SK-N-SH (cell line): ENCODE measurements around the gene LMO3. TPM values are rescaled to one million over a fixed set of nuclear protein-coding genes. Genes with fewer than 3 reads are reported as not detected.

Experiments used
- CTCF ChIA-PET: fragments of 300-600, 350-600 bp; formaldehyde crosslinking; extraction: SDS; loops from one replicate; lab custom pipeline; 2021; lab: Yijun Ruan, JAX
- POLR2A ChIA-PET: fragments of 350-600 bp; sonication (Branson Sonifier 250); formaldehyde crosslinking; extraction: SDS; loops from one replicate; lab custom pipeline; 2020; ENCODE audit warnings: antibody characterized with exemption, inconsistent platforms; lab: Yijun Ruan, JAX
- DNase-seq: peaks from one replicate; pipeline ENCODE4 v3.0.0; 2012
- H2AFZ ChIP-seq: fragments of 200-600 bp; sonication (generic); 2 replicates; pipeline ENCODE4 v1.8.1; 2016; ENCODE audit warnings: antibody characterized with exemption, mild to moderate bottlenecking, low read depth
- H3F3A ChIP-seq: fragments of 200-600 bp; sonication (generic); replicated peaks from 2 replicates; pipeline ENCODE3; 2016; ENCODE audit warnings: antibody characterized with exemption, mild to moderate bottlenecking; ENCODE audit not compliant: insufficient read depth
- H3K27ac ChIP-seq, 2 experiments: fragments of 200-500 bp in 1 of 2; fragments of 200-600 bp in 1 of 2; sonication (Bioruptor generic) in 1 of 2; sonication (generic), shearing (Covaris generic) in 1 of 2; 2 replicates each; pipeline versions ENCODE4 v1.5.1 to v1.6.1; 2014 to 2016; ENCODE audit warnings: low read depth in 2 of 2, inconsistent platforms in 1 of 2, low read length in 1 of 2, mild to moderate bottlenecking in 1 of 2, mixed read lengths in 1 of 2
- H3K27me3 ChIP-seq: fragments of 200-600 bp; sonication (generic), shearing (Covaris generic); 2 replicates; pipeline ENCODE4 v1.6.1; 2016; ENCODE audit warnings: mixed run types; ENCODE audit not compliant: insufficient read depth
- H3K36me3 ChIP-seq, 2 experiments: fragments of 200-500 bp in 1 of 2; fragments of 200-600 bp in 1 of 2; sonication (Bioruptor generic) in 1 of 2; sonication (generic) in 1 of 2; replicated peaks in 1 of 2; 2 replicates each; pipeline versions ENCODE3 to v1.5.1; 2014 to 2016; ENCODE audit warnings: low read length in 1 of 2, mild to moderate bottlenecking in 1 of 2; ENCODE audit not compliant: insufficient read depth in 2 of 2, control insufficient read depth in 1 of 2
- H3K4me1 ChIP-seq, 2 experiments: fragments of 200-500 bp in 1 of 2; fragments of 200-600 bp in 1 of 2; sonication (Bioruptor generic) in 1 of 2; sonication (generic), shearing (Covaris generic) in 1 of 2; 2 replicates each; pipeline versions ENCODE4 v1.5.1 to v1.6.1; 2014 to 2016; ENCODE audit warnings: low read depth in 1 of 2, low read length in 1 of 2, mixed run types in 1 of 2; ENCODE audit not compliant: insufficient read depth in 2 of 2, control insufficient read depth in 1 of 2
- H3K4me2 ChIP-seq: fragments of 200-600 bp; sonication (generic), shearing (Covaris generic); 2 replicates; pipeline ENCODE4 v1.6.1; 2017; ENCODE audit warnings: mixed run types
- H3K4me3 ChIP-seq, 2 experiments: fragments of 200-500 bp in 1 of 2; fragments of 200-600 bp in 1 of 2; sonication (Bioruptor generic) in 1 of 2; sonication (generic), shearing (Covaris generic) in 1 of 2; 2 replicates each; pipeline versions ENCODE4 v1.5.1 to v1.8.1; 2014 to 2016; ENCODE audit warnings: low read depth in 2 of 2, inconsistent platforms in 1 of 2, low read length in 1 of 2, mild to moderate bottlenecking in 1 of 2, mixed read lengths in 1 of 2, moderate library complexity in 1 of 2
- H3K79me2 ChIP-seq: fragments of 200-600 bp; sonication (generic); 2 replicates; pipeline ENCODE4 v1.8.1; 2017; ENCODE audit warnings: mild to moderate bottlenecking; ENCODE audit not compliant: insufficient read depth
- H3K9ac ChIP-seq: fragments of 200-600 bp; sonication (generic); 2 replicates; pipeline ENCODE4 v1.6.1; 2017; ENCODE audit warnings: mixed run types
- H3K9me2 ChIP-seq: fragments of 200-600 bp; sonication (generic); 2 replicates; pipeline ENCODE4 v1.6.1; 2017; ENCODE audit warnings: mixed run types
- H3K9me3 ChIP-seq: fragments of 200-600 bp; sonication (generic); 2 replicates; pipeline ENCODE4 v1.6.1; 2017; ENCODE audit warnings: mixed run types, mild to moderate bottlenecking, moderate library complexity
- H4K20me1 ChIP-seq: fragments of 200-600 bp; sonication (generic); 2 replicates; pipeline ENCODE4 v1.6.1; 2017; ENCODE audit warnings: mild to moderate bottlenecking, mixed run types; ENCODE audit not compliant: insufficient read depth
- ELF1 ChIP-seq: IDR thresholded peaks from 2 replicates; pipeline ENCODE4 v1.4.0; 2012
- EP300 ChIP-seq, 2 experiments: IDR thresholded peaks; 2 replicates each; pipeline versions ENCODE4 v1.4.0 to v1.6.1; 2012; ENCODE audit warnings: borderline replicate concordance in 1 of 2, low read depth in 1 of 2, low read length in 1 of 2
- FOSL2 ChIP-seq: IDR thresholded peaks from 2 replicates; pipeline ENCODE4 v1.4.0; 2012; ENCODE audit warnings: low read depth, mild to moderate bottlenecking, moderate library complexity, borderline replicate concordance
- FOXJ3 ChIP-seq: sonication (generic); formaldehyde crosslinking; IDR thresholded peaks from 2 replicates; pipeline ENCODE4 v1.5.1; 2020; ENCODE audit warnings: mild to moderate bottlenecking, missing genetic modification reagents
- FOXM1 ChIP-seq: IDR thresholded peaks from 2 replicates; pipeline ENCODE4 v1.4.0; 2012; ENCODE audit warnings: low read depth, mild to moderate bottlenecking
- MAX ChIP-seq: IDR thresholded peaks from 2 replicates; pipeline ENCODE4 v1.4.0; 2012; ENCODE audit warnings: low read depth
- MXI1 ChIP-seq: IDR thresholded peaks from 2 replicates; pipeline ENCODE4 v1.6.1; 2012; ENCODE audit warnings: mild to moderate bottlenecking, low read depth, low read length, improper control_type of control experiment
- NFIC ChIP-seq: IDR thresholded peaks from 2 replicates; pipeline ENCODE4 v1.4.0; 2012; ENCODE audit warnings: borderline replicate concordance
- NRF1 ChIP-seq: IDR thresholded peaks from 2 replicates; pipeline ENCODE4 v1.6.1; 2012; ENCODE audit warnings: low read depth, mild to moderate bottlenecking, low read length
- PBX3 ChIP-seq: IDR thresholded peaks from 2 replicates; pipeline ENCODE4; 2012
- RXRA ChIP-seq: IDR thresholded peaks from 2 replicates; pipeline ENCODE4 v1.4.0; 2012; ENCODE audit warnings: low read depth, mild to moderate bottlenecking, borderline replicate concordance
- SMC3 ChIP-seq: IDR thresholded peaks from 2 replicates; pipeline ENCODE4 v1.6.1; 2012; ENCODE audit warnings: low read depth, low read length, improper control_type of control experiment
- TEAD4 ChIP-seq: IDR thresholded peaks from 2 replicates; pipeline ENCODE4 v1.4.0; 2012; ENCODE audit warnings: mild to moderate bottlenecking, borderline replicate concordance; ENCODE audit not compliant: insufficient read depth
- USF2 ChIP-seq: fragments of 150-350 bp; IDR thresholded peaks from 2 replicates; pipeline ENCODE4 v1.6.1; 2017; ENCODE audit warnings: antibody characterized with exemption, low read length, low read depth, borderline replicate concordance
- WGBS: methylation state at CpG from one replicate; pipeline ENCODE4 v1.1.6; 2017; ENCODE audit warnings: low lambda C conversion rate; 5-methylcytosine and 5-hydroxymethylcytosine counted together
- polyA plus RNA-seq, 3 experiments: library from polyadenylated mRNA; depleted of rRNA; stranded (reverse); fragments of >200 nt; gene quantifications; 2 replicates each; pipeline ENCODE4 v1.2.3, GENCODE V29; 2012

Gene LMO3
- polyA plus RNA-seq, 1 of the 3 experiments (the other 2 are of a cell fraction), result not detected

- POLR2A ChIA-PET, result no interaction called here
- TF ChIP-seq NFIC, result no peak
- TF ChIP-seq PBX3, result no peak
- TF ChIP-seq NRF1, result no peak
- no peak for TF ChIP-seq ELF1
- TF ChIP-seq MAX, result no peak
- TF ChIP-seq FOXJ3, result no peak
- no peak for TF ChIP-seq RXRA
- TF ChIP-seq MXI1, result no peak
- no peak for TF ChIP-seq FOSL2
- Histone ChIP-seq H3K9me2 (no peaks in the 10 kb centered on the region), H3K9ac (no peak overlapping the region), H2AFZ (no peak overlapping the region), H3K4me3 (no peak overlapping the region), H3F3A (no peaks in the 10 kb centered on the region), H3K9me3 (no peaks in the 10 kb centered on the region), H3K27ac (no peak overlapping the region), H4K20me1 (no peaks in the 10 kb centered on the region), H3K36me3 (no peaks in the 10 kb centered on the region), H3K4me1 (no peaks in the 10 kb centered on the region), H3K27me3 (no peaks in the 10 kb centered on the region), H3K4me2 (no peak overlapping the region), H3K79me2 (no peaks in the 10 kb centered on the region)
- DNase-seq, result no peak
- WGBS, result 52% methylated on average over 5 of the region's 5 CpGs
- CTCF ChIA-PET, result interaction anchor here (1.0 to 1.5 kb wide), 2 partner anchors 8 to 12 kb away, joined by 4 read pairs; no protein-coding TSS in a partner anchor
These were observed 45.7 kb downstream of the LMO3 start for GRCh38 chr12:16560273-16560672.

GRCh38 chr12:16555630-16556029 lies 50.3 kb downstream of the LMO3 start:
- POLR2A ChIA-PET, result no interaction called here

More at GRCh38 chr12:16555630-16556029, 50.3 kb downstream of the LMO3 start:
- CTCF ChIA-PET, result interaction anchor here (0.9 to 1.3 kb wide), 2 partner anchors 12 to 34 kb away, joined by 3 to 4 read pairs; no protein-coding TSS in a partner anchor
- Histone ChIP-seq H3K9ac (no peak overlapping the region), H3K36me3 (no peaks in the 10 kb centered on the region), H3F3A (no peaks in the 10 kb centered on the region), H2AFZ (no peak overlapping the region), H3K9me3 (no peaks in the 10 kb centered on the region), H3K9me2 (no peaks in the 10 kb centered on the region), H3K4me1 (no peaks in the 10 kb centered on the region), H3K4me3 (no peak overlapping the region), H3K27me3 (no peaks in the 10 kb centered on the region), H3K4me2 (no peak overlapping the region), H3K79me2 (no peaks in the 10 kb centered on the region), H4K20me1 (no peaks in the 10 kb centered on the region), H3K27ac (no peak overlapping the region)
- no peak for TF ChIP-seq USF2
- TF ChIP-seq FOXM1, result no peak
- no peak for TF ChIP-seq TEAD4
- TF ChIP-seq SMC3, result no peak
- no peak for TF ChIP-seq EP300 (IDR thresholded peaks at IDR 0.05; ENCODE audit: borderline replicate concordance in 1 of 2, low read depth in 1 of 2, low read length in 1 of 2)
- no peak for DNase-seq
- 35% methylated on average over 7 of the region's 7 CpGs for WGBS
